GM18505 (cell line): ENCODE measurements around the gene TBC1D8B.

Source experiments
- ATAC-seq: cut with Tn5 transposase; IDR thresholded peaks from one replicate; pipeline ENCODE4 v1.9.1; 2021; ENCODE audit not compliant: unreplicated experiment
- POLR2A ChIP-seq: IDR thresholded peaks from 4 replicates; pipeline ENCODE4 v1.6.1; 2011; ENCODE audit warnings: borderline replicate concordance; ENCODE audit not compliant: insufficient read depth, insufficient read length; ENCODE audit errors: extremely low read depth

Gene TBC1D8B

DNA sequence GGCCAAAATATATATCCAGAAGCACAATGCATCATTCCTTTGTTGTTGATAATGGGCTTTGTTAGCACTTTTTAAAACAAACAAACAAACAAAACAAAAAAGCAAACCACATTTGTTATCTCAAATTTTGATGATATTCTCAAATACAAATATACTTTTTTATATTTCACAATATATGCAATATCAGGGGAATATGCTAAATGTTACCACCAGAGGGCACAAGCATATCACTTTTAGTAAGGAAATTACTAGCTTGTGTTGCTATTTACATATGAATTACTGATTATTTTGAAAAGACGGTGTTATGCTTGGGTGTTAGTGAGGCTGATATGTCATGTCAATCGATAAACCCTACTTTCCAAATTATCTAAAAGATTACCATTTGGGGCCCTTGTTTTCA lies 71.6 kb downstream of the TBC1D8B start:
- no peak for ATAC-seq
- no peak for TF ChIP-seq POLR2A

DNA sequence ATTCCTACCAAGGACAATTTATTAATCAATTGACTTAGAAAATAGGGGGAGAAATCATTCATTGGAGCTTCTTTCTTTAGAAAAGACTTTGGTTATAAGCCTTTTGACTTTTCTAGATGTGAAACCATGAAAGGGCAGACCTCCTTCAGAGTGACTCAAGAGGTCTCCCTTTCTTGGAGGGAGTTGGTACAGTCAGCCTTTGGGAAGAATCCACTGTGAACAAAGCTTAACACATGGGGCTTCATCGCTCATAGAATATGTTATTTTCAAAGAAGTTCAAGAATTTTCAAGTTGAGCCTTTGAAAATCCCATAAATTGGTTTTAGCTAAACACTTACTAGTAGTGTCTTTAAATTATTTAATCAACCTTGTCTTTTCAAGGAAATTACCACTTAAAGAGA lies 72.7 kb downstream of the TBC1D8B start:
- ATAC-seq: no peak
- no peak for TF ChIP-seq POLR2A

DNA sequence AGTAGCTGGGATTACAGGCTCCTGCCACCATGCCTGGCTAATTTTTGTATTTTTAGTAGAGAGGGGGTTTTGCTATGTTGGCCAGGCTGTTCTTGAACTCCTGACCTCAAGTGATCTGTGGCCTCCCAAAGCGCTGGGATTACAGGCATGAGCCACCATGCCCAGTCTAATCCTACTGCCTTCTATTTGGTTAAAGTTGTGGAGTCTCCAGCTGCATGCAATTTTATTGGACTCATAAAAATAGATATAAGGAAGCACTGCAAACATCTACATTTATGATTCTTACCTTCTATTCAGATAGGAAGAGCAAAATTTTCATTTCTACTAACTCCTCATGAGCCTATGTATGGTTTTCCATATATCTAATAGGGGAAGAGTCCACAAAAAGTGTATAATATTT lies 87.0 kb downstream of the TBC1D8B start:
- TF ChIP-seq POLR2A: no peak
- no peak for ATAC-seq

DNA sequence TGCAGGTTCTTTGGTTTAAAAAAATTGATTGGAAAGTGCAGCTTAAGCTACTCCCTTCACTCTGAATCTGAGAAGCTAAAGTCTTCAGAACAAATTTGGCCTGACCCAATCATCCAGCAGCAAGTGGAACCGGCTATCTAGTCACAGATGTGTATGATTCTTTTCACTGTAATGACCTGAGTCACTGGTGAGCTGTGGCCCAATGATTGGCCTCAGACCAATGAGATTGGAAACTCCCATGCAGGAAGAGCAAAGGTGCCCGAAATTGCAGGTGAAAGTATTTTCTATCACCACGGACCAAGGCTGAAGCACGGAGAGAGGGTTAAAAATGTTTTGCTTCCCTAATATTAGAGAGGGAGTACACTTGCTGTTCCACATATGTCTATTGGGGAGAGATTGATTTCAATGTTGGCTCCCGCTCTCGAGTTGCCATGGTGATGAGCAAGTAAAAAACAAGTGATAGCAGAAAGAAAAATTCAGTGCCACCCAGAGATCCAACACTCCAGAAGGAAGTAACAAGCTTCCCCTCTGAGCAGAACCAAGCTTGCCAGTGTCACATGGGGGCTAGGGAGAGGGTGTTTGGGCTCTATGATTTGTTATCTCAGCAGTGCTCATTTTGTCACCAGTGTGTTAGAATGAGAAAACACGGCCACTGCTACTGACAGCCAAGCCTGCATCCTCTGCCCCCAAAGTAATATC lies 89.4 kb downstream of the TBC1D8B start:
- TF ChIP-seq POLR2A: no peak
- ATAC-seq: no peak

DNA sequence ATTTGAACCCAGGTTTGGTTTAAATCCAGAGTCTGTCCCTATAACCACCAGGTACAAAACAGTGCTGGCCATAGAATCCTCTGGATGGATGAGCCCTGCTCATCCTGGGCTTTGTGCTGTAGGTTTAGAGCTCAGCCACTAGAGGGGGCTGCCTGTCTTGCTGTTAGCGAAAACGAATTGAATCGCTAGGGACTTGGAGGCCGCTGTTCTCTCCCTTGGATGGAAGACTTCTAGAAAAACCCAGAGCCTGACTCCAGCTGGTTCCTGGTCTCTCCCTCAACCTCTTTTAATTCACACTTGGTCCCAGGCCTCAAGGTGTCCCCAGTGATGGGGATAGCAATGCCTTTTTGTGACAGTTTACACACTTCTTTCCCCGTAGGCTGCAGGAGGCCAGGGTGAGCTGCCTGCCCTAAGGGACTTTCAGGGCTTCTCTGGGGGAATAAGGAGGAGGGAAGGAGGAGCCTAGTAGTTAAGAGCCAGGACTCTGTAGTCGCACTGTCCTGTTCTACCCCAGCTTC lies 92.0 kb downstream of the TBC1D8B start:
- no peak for TF ChIP-seq POLR2A
- ATAC-seq: peak; percentile 59

DNA sequence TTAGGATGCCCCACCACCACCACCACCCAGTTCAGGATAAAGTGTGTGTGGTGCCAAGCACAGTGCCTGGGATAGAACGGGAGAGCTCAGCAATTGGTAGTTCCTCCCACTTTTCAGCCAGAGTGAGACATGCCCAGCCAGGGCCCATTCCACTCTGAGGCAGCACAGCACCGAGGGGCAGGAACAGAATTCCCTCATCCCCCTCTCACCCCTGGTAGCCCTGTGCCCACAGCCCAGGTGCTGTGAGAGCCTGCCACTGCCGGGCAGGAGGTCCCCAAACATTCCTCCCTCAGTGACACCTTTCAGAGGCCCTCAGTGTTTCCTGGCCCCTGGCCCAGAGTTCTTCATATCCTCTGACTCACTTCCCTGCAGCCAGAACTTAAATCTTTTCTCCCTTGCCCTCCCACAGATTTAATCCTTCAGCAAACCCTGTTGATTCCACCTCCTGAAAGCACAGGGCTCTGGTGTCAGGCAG lies 92.5 kb downstream of the TBC1D8B start:
- ATAC-seq: no peak

DNA sequence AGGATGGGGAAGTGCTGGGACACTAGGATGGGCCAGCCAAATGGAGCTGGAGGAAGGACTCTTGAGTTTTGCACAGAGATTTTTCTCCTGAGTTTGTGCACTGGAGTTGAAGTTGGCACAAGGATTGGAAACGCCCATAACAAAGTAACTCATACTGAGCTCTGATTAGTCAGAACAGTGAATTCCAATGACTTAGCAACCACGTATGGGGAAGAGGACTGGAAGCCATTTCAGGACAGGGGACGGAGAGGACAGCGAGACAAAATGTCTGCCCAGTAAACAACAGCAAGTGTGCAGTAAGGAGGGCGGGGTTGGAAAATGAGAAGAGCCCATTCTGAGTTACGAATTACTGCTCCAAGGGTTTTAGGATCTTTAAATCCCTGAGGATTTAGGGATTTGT lies 94.8 kb downstream of the TBC1D8B start:
- no peak for TF ChIP-seq POLR2A
- ATAC-seq: no peak

More for the DNA sequence above, 92.5 kb downstream of the TBC1D8B start:
- TF ChIP-seq POLR2A: no peak

DNA sequence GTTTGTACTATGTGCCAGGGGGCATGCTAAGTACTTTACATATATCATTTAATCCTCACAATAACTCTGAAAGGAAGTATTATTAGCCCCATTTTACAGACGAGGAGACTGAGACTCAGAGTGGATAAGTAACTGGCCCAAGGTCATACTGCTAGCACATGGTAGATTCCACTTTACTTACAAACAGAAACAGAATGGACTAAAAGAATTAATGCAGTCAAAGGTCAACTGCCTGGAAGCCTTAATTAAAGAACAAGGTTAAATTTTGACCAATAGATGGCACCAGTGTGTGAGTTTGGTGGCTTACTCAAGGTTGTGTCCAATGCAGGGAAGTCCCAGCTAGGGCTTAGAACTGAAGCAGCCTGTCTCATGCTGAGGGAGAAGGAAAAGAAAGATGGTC lies 96.0 kb downstream of the TBC1D8B start:
- TF ChIP-seq POLR2A: no peak
- ATAC-seq: peak; percentile 73

DNA sequence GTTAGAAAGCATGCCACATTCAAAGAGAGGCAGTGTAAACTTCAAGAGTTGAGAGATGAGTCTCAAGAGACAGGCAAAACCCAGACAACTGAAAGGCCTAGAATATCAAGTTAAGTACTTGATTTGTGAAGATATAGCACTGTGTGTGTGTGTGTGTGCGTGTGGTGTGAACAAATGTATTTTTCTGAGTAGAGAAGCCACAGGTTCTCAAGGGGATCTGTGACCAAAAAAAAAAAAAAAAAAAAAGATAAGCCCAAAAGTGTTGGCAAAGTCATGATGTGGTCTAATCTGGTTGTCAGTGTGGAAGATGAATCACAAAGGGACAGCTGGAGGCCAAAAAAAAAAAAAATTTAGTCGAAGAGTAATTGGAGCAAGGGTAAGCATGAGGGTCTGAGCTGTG lies 96.8 kb downstream of the TBC1D8B start:
- no peak for TF ChIP-seq POLR2A
- no peak for ATAC-seq

DNA sequence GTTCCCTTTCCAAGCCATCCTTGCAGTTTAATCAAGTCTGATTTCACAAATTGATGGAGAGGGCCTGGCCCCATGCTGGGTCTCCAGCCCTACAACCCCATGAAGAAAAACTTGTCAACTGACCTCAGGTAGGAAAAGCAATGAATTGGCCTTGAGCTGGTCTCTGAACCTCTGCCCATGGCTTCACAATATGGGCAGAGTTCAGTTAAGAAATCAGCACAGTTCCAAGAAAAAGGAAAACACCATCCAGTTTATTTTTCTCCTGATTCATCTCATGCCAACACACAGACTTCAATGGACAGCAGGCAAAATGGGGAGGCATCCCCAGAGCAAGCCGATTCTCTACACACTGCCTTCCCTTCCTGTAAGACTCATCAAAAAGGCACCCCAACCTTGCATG lies 97.4 kb downstream of the TBC1D8B start:
- no peak for TF ChIP-seq POLR2A
- ATAC-seq: no peak

DNA sequence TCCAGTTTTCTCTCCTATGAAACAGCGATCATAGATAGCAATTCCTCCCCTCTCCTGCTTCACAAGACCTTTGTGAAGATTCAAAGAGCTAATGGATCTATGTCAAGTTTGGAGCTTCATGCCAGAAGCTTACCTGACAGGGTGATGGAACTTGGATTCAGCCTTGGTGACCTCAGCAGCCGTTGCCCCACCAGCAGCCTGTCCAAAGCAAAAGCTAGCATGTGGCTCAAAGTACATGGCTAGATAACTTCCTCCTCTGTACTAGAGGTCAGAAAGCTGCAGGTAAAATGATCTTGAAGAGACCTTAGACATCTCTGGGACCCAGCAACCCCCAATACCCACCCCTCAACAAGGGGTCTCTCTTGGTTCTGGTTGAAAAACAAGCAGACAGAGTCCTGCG lies 98.9 kb downstream of the TBC1D8B start:
- no peak for ATAC-seq

DNA sequence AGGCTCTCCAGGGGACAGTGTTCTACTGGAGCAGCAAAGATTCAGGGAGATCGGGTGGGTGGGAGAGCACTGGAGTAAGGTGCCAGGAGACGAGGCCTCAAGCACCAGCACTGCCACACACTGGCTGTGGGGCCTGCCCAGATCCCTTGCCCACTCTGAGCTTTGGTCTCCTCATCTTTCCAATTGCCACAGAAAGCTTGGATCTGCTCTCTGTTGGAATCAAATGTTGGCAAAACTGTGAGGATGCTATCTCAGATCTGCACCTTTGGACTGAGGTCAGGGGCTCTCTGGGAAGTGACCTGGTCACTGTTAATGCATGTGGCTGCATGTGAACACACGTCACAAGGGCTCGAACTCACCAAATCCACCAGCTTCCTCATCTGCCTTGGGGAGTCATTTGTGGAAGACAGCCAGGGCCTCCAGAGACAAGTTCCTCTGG lies 99.3 kb downstream of the TBC1D8B start:
- ATAC-seq: no peak

More for the DNA sequence above, 98.9 kb downstream of the TBC1D8B start:
- no peak for TF ChIP-seq POLR2A

DNA sequence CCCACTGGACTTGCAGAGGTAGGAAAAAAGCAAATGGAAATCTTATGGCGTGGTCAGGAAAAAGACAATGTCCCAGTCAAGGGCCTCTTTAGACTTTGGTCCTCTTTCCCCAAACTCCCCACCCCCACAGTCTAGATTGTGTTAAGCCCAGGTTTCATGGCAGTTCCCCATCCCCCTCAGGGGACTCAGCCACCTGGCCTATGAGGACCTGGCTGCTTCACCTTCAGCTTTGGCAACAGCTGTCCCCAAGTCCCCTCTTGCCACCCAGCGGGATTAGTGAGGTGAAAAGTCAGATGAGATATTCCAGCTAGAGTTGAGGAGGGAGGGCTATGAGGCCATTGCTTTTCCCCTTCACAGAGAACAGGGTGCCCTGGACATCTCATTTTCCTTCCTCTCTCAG lies 100.2 kb downstream of the TBC1D8B start:
- no peak for TF ChIP-seq POLR2A
- ATAC-seq: no peak

More for the DNA sequence above, 99.3 kb downstream of the TBC1D8B start:
- TF ChIP-seq POLR2A: no peak

DNA sequence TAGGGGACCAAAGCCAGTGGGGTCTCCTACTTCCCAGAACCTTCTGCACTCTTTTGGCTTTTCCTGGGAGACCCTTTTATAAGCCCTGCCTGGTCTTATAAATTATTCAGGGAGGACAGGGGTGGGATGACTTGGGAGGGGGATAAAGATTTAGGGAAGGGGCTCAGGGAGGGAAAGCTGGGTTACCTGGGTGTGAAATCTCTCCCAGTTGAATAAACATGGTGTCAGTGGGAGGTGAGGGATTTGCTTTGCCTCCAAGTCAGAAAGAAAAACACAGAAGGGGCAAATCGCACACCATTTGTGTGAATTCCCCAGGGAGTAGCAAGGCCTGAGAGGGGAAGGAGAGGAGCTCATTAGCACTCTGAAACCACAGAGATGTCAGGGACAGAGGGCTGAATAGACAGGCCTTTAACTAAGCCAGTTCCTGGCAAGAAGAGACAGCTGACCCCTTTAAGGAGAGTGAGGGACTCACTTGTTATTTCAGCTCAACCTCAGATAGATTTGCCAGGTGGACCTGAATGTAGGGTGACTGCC lies 100.9 kb downstream of the TBC1D8B start, which contains the start of gene RIPPLY1:
Gene RIPPLY1 (minus strand): TSS at position 51 of the 534 bp plus-strand sequence. CDS start 54 bp downstream, outside the sequence.
- no peak for ATAC-seq
- no peak for TF ChIP-seq POLR2A
